ENCODE data around the gene PLA2R1.

The PLA2R1 gene

GRCh38 chr2:160010361-160011145 is 51.9 kb downstream of the PLA2R1 start:
- peaks cover 13% of the 10 kb centered on the region for H3K36me3 ChIP-seq (replicated peaks)
- in situ Hi-C loops (cut with HindIII; ENCODE audit: low pct_ligation_motif_present, low sequenced_read_pairs) = no loop called here

DNA sequence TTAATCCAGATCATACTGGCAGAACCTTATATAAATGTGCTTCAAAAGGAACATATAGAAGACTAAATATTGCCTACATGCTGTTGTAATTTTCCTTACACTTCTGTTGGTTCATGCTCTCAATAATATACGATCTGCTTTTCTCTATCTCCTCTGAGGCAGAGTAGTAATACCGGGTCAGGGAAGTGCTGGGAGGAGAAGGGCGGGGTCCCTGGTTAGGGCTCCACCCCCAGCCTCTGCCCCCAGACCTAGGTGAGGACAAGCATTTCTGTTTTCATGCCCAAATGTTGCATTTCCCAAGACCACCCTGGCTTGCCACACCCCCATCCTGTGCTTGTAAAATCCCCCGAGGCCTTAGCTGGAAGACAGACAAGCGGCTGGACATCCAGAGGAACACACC is 55.3 kb downstream of the PLA2R1 start:
- Histone ChIP-seq H3K27ac (no peak overlapping the region), H3K27me3 (replicated peaks) (no peaks in the 10 kb centered on the region), H3K36me3 (replicated peaks) (peaks cover 14% of the 10 kb centered on the region), H3K4me3 (ENCODE audit: low read depth, low read length) (no peak overlapping the region)
- in situ Hi-C loops (cut with HindIII; ENCODE audit: low pct_ligation_motif_present, low sequenced_read_pairs) = no loop called here
- DNase-seq = no peak
- TF ChIP-seq CTCF (IDR thresholded peaks at IDR 0.05; ENCODE audit: low read depth, low read length, missing control alignments) = no peak

More at GRCh38 chr2:160010361-160011145, 51.9 kb downstream of the PLA2R1 start:
- no peak overlapping the region for H3K27ac ChIP-seq
- DNase-seq = no peak
- no peaks in the 10 kb centered on the region for H3K27me3 ChIP-seq (replicated peaks)
- no peak overlapping the region for H3K4me3 ChIP-seq (ENCODE audit: low read depth, low read length)
- no peak for TF ChIP-seq CTCF (IDR thresholded peaks at IDR 0.05; ENCODE audit: low read depth, low read length, missing control alignments)

- TF ChIP-seq CTCF (IDR thresholded peaks at IDR 0.05; ENCODE audit: low read depth, low read length, missing control alignments) = no peak
- peaks cover 8% of the 10 kb centered on the region for H3K36me3 ChIP-seq (replicated peaks)
- H3K4me3 ChIP-seq (ENCODE audit: low read depth, low read length) = no peak overlapping the region
- H3K27me3 ChIP-seq (replicated peaks) = no peaks in the 10 kb centered on the region
- no peak overlapping the region for H3K27ac ChIP-seq
- in situ Hi-C loops (cut with HindIII; ENCODE audit: low pct_ligation_motif_present, low sequenced_read_pairs) = no loop called here
- no peak for DNase-seq
Measured at GRCh38 chr2:160006475-160006874, 55.9 kb downstream of the PLA2R1 start.

DNA sequence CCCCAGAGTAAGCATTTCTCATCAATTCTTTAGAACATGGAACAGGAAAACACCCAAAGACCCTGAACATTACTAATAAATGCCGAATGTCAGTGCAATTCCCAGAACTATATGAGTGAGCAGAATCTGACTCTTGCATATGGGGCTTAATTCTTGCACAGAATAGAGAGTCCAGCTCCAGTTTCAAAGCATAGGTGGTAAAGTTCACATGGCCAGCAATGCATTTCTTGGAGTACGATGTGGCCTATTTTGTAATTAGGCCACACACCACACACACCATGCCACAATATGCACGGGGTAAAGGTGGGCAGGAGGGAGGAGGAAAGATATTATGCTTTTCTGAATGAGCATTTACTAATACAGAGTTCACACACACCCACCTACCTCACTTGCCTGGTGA is 56.5 kb downstream of the PLA2R1 start:
- TF ChIP-seq CTCF (IDR thresholded peaks at IDR 0.05; ENCODE audit: low read depth, low read length, missing control alignments) = no peak
- no peaks in the 10 kb centered on the region for H3K27me3 ChIP-seq (replicated peaks)
- in situ Hi-C loops (cut with HindIII; ENCODE audit: low pct_ligation_motif_present, low sequenced_read_pairs) = no loop called here
- peaks cover 7% of the 10 kb centered on the region for H3K36me3 ChIP-seq (replicated peaks)
- no peak for DNase-seq
- no peak overlapping the region for H3K27ac ChIP-seq
- H3K4me3 ChIP-seq (ENCODE audit: low read depth, low read length) = no peak overlapping the region

- TF ChIP-seq CTCF (IDR thresholded peaks at IDR 0.05; ENCODE audit: low read depth, low read length, missing control alignments) = no peak
Measured at GRCh38 chr2:160005476-160005875, 56.9 kb downstream of the PLA2R1 start.

DNA sequence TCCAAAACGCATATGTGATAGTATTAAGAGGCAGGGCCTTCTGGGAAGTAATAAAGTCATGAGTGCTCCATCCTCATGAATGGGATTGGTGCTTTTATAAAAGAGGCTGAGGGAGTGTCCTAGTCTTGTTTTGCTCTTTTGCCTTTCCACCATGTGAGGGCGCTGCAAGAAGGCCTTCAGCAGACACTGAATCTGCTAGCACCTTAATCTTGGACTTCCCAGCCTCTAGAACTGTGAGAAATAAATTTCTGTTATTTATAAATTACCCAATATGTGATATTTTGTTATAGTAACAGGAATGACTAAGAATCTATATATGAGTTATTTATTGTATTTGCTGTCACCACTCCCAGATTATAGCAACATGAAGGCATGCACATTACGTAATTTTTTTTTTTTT is 63.5 kb downstream of the PLA2R1 start:
- peak; percentile 55 for TF ChIP-seq CTCF (IDR thresholded peaks at IDR 0.05; ENCODE audit: low read depth, low read length, missing control alignments)
- no peaks in the 10 kb centered on the region for H3K36me3 ChIP-seq (replicated peaks)
- in situ Hi-C loops (cut with HindIII; ENCODE audit: low pct_ligation_motif_present, low sequenced_read_pairs) = no loop called here
- H3K4me3 ChIP-seq (ENCODE audit: low read depth, low read length) = no peak overlapping the region
- H3K27me3 ChIP-seq (replicated peaks) = no peaks in the 10 kb centered on the region
- peak overlapping the region; percentile 58 for H3K27ac ChIP-seq
- DNase-seq = peak; percentile 40

More at GRCh38 chr2:160005476-160005875, 56.9 kb downstream of the PLA2R1 start:
- no peak for DNase-seq
- H3K4me3 ChIP-seq (ENCODE audit: low read depth, low read length) = no peak overlapping the region
- H3K27me3 ChIP-seq (replicated peaks) = no peaks in the 10 kb centered on the region
- in situ Hi-C loops (cut with HindIII; ENCODE audit: low pct_ligation_motif_present, low sequenced_read_pairs) = no loop called here
- H3K36me3 ChIP-seq (replicated peaks) = peaks cover 6% of the 10 kb centered on the region
- no peak overlapping the region for H3K27ac ChIP-seq

All from brain microvascular endothelial cell (primary cell).